ENCODE results near the gene NEK6.

NEK6 gene

GRCh38 chr9:124214596-124215367 lies 43.0 kb upstream of the NEK6 start:
- H3K4ac ChIP-seq (ENCODE audit: low read depth in 1 of 2, low read length in 2 of 2), result no peak overlapping the region
- no peak overlapping the region for H2AK5ac ChIP-seq (ENCODE audit: low read length, severe bottlenecking)
- DNase-seq, result no peak
- H3K79me1 ChIP-seq (replicated peaks; ENCODE audit: low read length, poor library complexity, severe bottlenecking), result no peaks in the 10 kb centered on the region
- H3K4me1 ChIP-seq (ENCODE audit: control insufficient read depth, insufficient read depth, low read depth, low read length), result peaks cover 13% of the 10 kb centered on the region
- no peak overlapping the region for H2BK15ac ChIP-seq (ENCODE audit: low read depth, poor library complexity, severe bottlenecking)
- no peaks in the 10 kb centered on the region for H3K9me3 ChIP-seq (ENCODE audit: control insufficient read depth, low read length)
- WGBS, result 86% methylated on average over 11 of the region's 11 CpGs
- H3K23ac ChIP-seq (ENCODE audit: low read length in 2 of 2), result no peak overlapping the region
- H4K91ac ChIP-seq (ENCODE audit: low read length), result no peak overlapping the region
- H2AFZ ChIP-seq (ENCODE audit: low read depth, low read length), result no peak overlapping the region
- H3K4me3 ChIP-seq (ENCODE audit: insufficient read depth in 1 of 2, low read depth in 1 of 2, low read length in 2 of 2), result no peak overlapping the region
- H3K14ac ChIP-seq (ENCODE audit: low read length in 2 of 2), result peak overlapping the region in 1 of 2 experiments; percentile 70
- H3K27me3 ChIP-seq (ENCODE audit: control insufficient read depth in 1 of 2, insufficient read depth in 1 of 2, low read length in 2 of 2), result no peaks in the 10 kb centered on the region
- no peak overlapping the region for H3K4me2 ChIP-seq (ENCODE audit: low read length, poor library complexity, severe bottlenecking)
- H3K18ac ChIP-seq (ENCODE audit: low read depth in 1 of 2, low read length in 2 of 2), result no peak overlapping the region
- H3K36me3 ChIP-seq (ENCODE audit: control insufficient read depth in 1 of 2, insufficient read depth in 2 of 2, low read depth in 1 of 2, low read length in 2 of 2), result no peaks in the 10 kb centered on the region
- H2BK5ac ChIP-seq (ENCODE audit: low read depth, low read length, poor library complexity, severe bottlenecking), result no peak overlapping the region
- H2BK12ac ChIP-seq (ENCODE audit: low read length in 2 of 2), result no peak overlapping the region
- no peak overlapping the region for H3K9ac ChIP-seq (ENCODE audit: low read length)
- H2BK120ac ChIP-seq (ENCODE audit: low read depth, low read length), result no peak overlapping the region
- no peak overlapping the region for H4K8ac ChIP-seq (ENCODE audit: low read length)
- no peak overlapping the region for H3K27ac ChIP-seq (ENCODE audit: low read length, poor library complexity, severe bottlenecking)

GRCh38 chr9:124215368-124215910 lies 42.3 kb upstream of the NEK6 start:
- DNase-seq, result no peak
- H3K4me2 ChIP-seq (ENCODE audit: low read length, poor library complexity, severe bottlenecking), result no peak overlapping the region
- H3K4me3 ChIP-seq (ENCODE audit: insufficient read depth in 1 of 2, low read depth in 1 of 2, low read length in 2 of 2), result no peak overlapping the region
- H2BK15ac ChIP-seq (ENCODE audit: low read depth, poor library complexity, severe bottlenecking), result no peak overlapping the region
- H3K79me1 ChIP-seq (replicated peaks; ENCODE audit: low read length, poor library complexity, severe bottlenecking), result no peaks in the 10 kb centered on the region
- 89% methylated on average over 6 of the region's 6 CpGs for WGBS
- H2BK5ac ChIP-seq (ENCODE audit: low read depth, low read length, poor library complexity, severe bottlenecking), result no peak overlapping the region
- H3K4me1 ChIP-seq (ENCODE audit: control insufficient read depth, insufficient read depth, low read depth, low read length), result peaks cover 13% of the 10 kb centered on the region
- H3K27me3 ChIP-seq (ENCODE audit: control insufficient read depth in 1 of 2, insufficient read depth in 1 of 2, low read length in 2 of 2), result no peaks in the 10 kb centered on the region
- H3K36me3 ChIP-seq (ENCODE audit: control insufficient read depth in 1 of 2, insufficient read depth in 2 of 2, low read depth in 1 of 2, low read length in 2 of 2), result no peaks in the 10 kb centered on the region
- peak overlapping the region in 1 of 2 experiments; percentile 70 for H3K14ac ChIP-seq (ENCODE audit: low read length in 2 of 2)
- no peaks in the 10 kb centered on the region for H3K9me3 ChIP-seq (ENCODE audit: control insufficient read depth, low read length)
- peak overlapping the region in 1 of 2 experiments; percentile 34 for H2BK12ac ChIP-seq (ENCODE audit: low read length in 2 of 2)
- no peak overlapping the region for H4K91ac ChIP-seq (ENCODE audit: low read length)
- no peak overlapping the region for H2AK5ac ChIP-seq (ENCODE audit: low read length, severe bottlenecking)
- no peak overlapping the region for H4K8ac ChIP-seq (ENCODE audit: low read length)
- H2BK120ac ChIP-seq (ENCODE audit: low read depth, low read length), result no peak overlapping the region
- no peak overlapping the region for H3K27ac ChIP-seq (ENCODE audit: low read length, poor library complexity, severe bottlenecking)
- H3K4ac ChIP-seq (ENCODE audit: low read depth in 1 of 2, low read length in 2 of 2), result no peak overlapping the region
- H2AFZ ChIP-seq (ENCODE audit: low read depth, low read length), result no peak overlapping the region
- no peak overlapping the region for H3K18ac ChIP-seq (ENCODE audit: low read depth in 1 of 2, low read length in 2 of 2)
- no peak overlapping the region for H3K9ac ChIP-seq (ENCODE audit: low read length)
- peak overlapping the region in 1 of 2 experiments; percentile 63 for H3K23ac ChIP-seq (ENCODE audit: low read length in 2 of 2)

GRCh38 chr9:124215956-124216355 lies 41.8 kb upstream of the NEK6 start:
- no peak for DNase-seq
- H3K18ac ChIP-seq (ENCODE audit: low read depth in 1 of 2, low read length in 2 of 2), result no peak overlapping the region
- H3K4me3 ChIP-seq (ENCODE audit: insufficient read depth in 1 of 2, low read depth in 1 of 2, low read length in 2 of 2), result no peak overlapping the region
- no peak overlapping the region for H2BK120ac ChIP-seq (ENCODE audit: low read depth, low read length)
- H3K23ac ChIP-seq (ENCODE audit: low read length in 2 of 2), result no peak overlapping the region
- no peaks in the 10 kb centered on the region for H3K27me3 ChIP-seq (ENCODE audit: control insufficient read depth in 1 of 2, insufficient read depth in 1 of 2, low read length in 2 of 2)
- no peak overlapping the region for H3K4me2 ChIP-seq (ENCODE audit: low read length, poor library complexity, severe bottlenecking)
- no peak overlapping the region for H2AK5ac ChIP-seq (ENCODE audit: low read length, severe bottlenecking)
- no peak overlapping the region for H2AFZ ChIP-seq (ENCODE audit: low read depth, low read length)
- no peak overlapping the region for H3K27ac ChIP-seq (ENCODE audit: low read length, poor library complexity, severe bottlenecking)
- H3K9ac ChIP-seq (ENCODE audit: low read length), result no peak overlapping the region
- WGBS, result 91% methylated on average over 14 of the region's 15 CpGs
- no peak overlapping the region for H4K91ac ChIP-seq (ENCODE audit: low read length)
- H2BK5ac ChIP-seq (ENCODE audit: low read depth, low read length, poor library complexity, severe bottlenecking), result no peak overlapping the region
- peaks cover 15% of the 10 kb centered on the region for H3K4me1 ChIP-seq (ENCODE audit: control insufficient read depth, insufficient read depth, low read depth, low read length)
- no peaks in the 10 kb centered on the region for H3K9me3 ChIP-seq (ENCODE audit: control insufficient read depth, low read length)
- no peak overlapping the region for H2BK12ac ChIP-seq (ENCODE audit: low read length in 2 of 2)
- H4K8ac ChIP-seq (ENCODE audit: low read length), result no peak overlapping the region
- no peaks in the 10 kb centered on the region for H3K36me3 ChIP-seq (ENCODE audit: control insufficient read depth in 1 of 2, insufficient read depth in 2 of 2, low read depth in 1 of 2, low read length in 2 of 2)
- no peaks in the 10 kb centered on the region for H3K79me1 ChIP-seq (replicated peaks; ENCODE audit: low read length, poor library complexity, severe bottlenecking)
- H3K4ac ChIP-seq (ENCODE audit: low read depth in 1 of 2, low read length in 2 of 2), result no peak overlapping the region
- no peak overlapping the region for H2BK15ac ChIP-seq (ENCODE audit: low read depth, poor library complexity, severe bottlenecking)
- H3K14ac ChIP-seq (ENCODE audit: low read length in 2 of 2), result no peak overlapping the region

GRCh38 chr9:124216474-124217176 lies 41.1 kb upstream of the NEK6 start:
- no peak overlapping the region for H3K9ac ChIP-seq (ENCODE audit: low read length)
- H3K79me1 ChIP-seq (replicated peaks; ENCODE audit: low read length, poor library complexity, severe bottlenecking), result no peaks in the 10 kb centered on the region
- no peak overlapping the region for H3K27ac ChIP-seq (ENCODE audit: low read length, poor library complexity, severe bottlenecking)
- no peak overlapping the region for H4K8ac ChIP-seq (ENCODE audit: low read length)
- H4K91ac ChIP-seq (ENCODE audit: low read length), result no peak overlapping the region
- H3K18ac ChIP-seq (ENCODE audit: low read depth in 1 of 2, low read length in 2 of 2), result no peak overlapping the region
- no peak overlapping the region for H2BK5ac ChIP-seq (ENCODE audit: low read depth, low read length, poor library complexity, severe bottlenecking)
- no peak overlapping the region for H2AK5ac ChIP-seq (ENCODE audit: low read length, severe bottlenecking)
- no peak overlapping the region for H2BK12ac ChIP-seq (ENCODE audit: low read length in 2 of 2)
- H3K4me3 ChIP-seq (ENCODE audit: insufficient read depth in 1 of 2, low read depth in 1 of 2, low read length in 2 of 2), result no peak overlapping the region
- H2AFZ ChIP-seq (ENCODE audit: low read depth, low read length), result no peak overlapping the region
- no peak overlapping the region for H2BK120ac ChIP-seq (ENCODE audit: low read depth, low read length)
- no peaks in the 10 kb centered on the region for H3K9me3 ChIP-seq (ENCODE audit: control insufficient read depth, low read length)
- H2BK15ac ChIP-seq (ENCODE audit: low read depth, poor library complexity, severe bottlenecking), result no peak overlapping the region
- H3K27me3 ChIP-seq (ENCODE audit: control insufficient read depth in 1 of 2, insufficient read depth in 1 of 2, low read length in 2 of 2), result no peaks in the 10 kb centered on the region
- 86% methylated on average over 8 of the region's 9 CpGs for WGBS
- no peak for DNase-seq
- no peak overlapping the region for H3K4ac ChIP-seq (ENCODE audit: low read depth in 1 of 2, low read length in 2 of 2)
- no peak overlapping the region for H3K14ac ChIP-seq (ENCODE audit: low read length in 2 of 2)
- no peaks in the 10 kb centered on the region for H3K36me3 ChIP-seq (ENCODE audit: control insufficient read depth in 1 of 2, insufficient read depth in 2 of 2, low read depth in 1 of 2, low read length in 2 of 2)
- H3K4me1 ChIP-seq (ENCODE audit: control insufficient read depth, insufficient read depth, low read depth, low read length), result peaks cover 16% of the 10 kb centered on the region
- H3K4me2 ChIP-seq (ENCODE audit: low read length, poor library complexity, severe bottlenecking), result no peak overlapping the region
- no peak overlapping the region for H3K23ac ChIP-seq (ENCODE audit: low read length in 2 of 2)

All from mesenchymal stem cell (in vitro differentiated cells and primary cell).